Measurements from ENCODE around the gene MRPL57.
A peak's percentile ranks its signal among the peaks of the same experiment; 100 is the strongest.
"Not testable (repeated sequence)": the region's sequence is repeated elsewhere in the genome, so short reads cannot be mapped to it uniquely, and the experiment has no call there.

Gene MRPL57

DNA sequence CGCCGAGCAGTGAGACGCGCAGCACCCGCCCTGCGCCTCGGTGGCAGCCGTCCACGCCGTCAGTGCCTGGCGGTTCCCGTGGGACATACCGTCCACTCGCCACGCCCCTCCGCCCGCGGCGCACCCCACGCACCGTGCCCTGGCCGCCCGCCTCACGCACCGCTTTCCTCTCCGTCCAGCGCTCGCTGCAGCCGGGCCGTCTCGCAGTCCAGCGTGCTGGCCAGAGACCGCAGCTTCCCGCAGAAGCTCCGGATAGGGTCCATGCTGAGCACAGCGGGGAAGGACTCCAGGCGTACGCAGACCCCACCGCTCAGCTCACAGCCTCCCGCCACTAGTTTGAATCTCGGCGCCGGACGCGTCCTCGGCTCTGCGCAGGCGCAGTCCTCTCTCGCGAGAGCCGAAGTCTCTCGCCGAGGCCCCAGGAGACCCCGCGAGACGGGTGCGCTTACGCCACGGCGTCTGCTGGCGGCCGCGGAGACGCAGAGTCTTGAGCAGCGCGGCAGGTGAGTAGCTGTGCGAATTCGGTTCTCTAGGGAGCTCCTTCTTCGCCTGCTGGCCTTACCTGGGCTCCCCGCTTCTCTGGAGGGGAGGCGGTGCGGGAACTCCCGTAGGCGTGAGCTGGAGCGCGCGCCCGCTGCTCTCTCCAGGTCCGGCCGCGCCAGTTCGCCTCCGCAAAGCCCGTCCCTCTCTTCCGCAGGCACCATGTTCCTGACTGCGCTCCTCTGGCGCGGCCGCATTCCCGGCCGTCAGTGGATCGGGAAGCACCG is at the start of gene MRPL57, which contains the start of gene SKA3:
Gene MRPL57 (plus strand): TSS at position 444 of the 767 bp plus-strand sequence. CDS start 259 bp downstream, at position 703.
Gene SKA3 (minus strand): TSS at position 338 of the 767 bp plus-strand sequence. CDS start 75 bp downstream, at position 263.
- peak; percentile 55 to 78 for DNase-seq

DNA sequence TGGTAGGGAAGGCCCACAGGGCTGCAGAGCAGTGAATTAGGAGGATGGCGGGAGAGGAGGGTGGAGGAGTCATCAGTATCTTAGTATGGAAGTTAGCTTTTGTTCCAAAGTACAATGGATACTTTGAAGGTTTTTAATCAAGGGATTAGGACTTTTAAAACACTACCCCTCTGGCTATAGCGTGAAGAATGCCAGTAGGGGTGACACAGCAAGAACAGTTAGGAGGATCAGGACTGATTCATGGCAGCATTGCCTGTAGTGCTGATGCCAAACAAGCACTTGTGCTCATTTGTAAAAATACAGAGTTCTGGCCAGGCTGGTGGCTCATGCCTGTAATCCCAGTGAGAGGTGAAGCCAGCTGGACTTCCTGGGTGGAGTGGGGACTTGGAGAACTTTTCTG is 46.3 kb upstream of the MRPL57 start:
- DNase-seq = no peak

DNA sequence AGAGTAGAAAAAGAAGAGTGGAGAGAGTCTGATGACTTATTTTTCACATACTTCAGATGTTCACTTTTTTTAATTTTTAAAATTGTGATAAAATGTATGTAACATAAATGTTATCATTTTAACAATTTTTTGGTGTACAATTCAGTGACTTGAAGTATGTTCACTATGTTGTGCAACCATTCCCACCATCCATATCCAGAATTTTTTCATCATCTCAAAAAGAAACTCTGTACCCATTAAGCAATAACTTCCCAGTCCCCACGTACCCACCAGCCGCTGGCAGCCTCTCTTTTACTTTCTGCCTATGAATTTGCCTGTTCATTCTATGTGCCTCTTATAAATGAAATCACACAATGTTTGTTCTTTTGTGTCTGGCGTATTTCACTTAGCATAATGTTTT is 43.4 kb upstream of the MRPL57 start:
- no peak for DNase-seq

DNA sequence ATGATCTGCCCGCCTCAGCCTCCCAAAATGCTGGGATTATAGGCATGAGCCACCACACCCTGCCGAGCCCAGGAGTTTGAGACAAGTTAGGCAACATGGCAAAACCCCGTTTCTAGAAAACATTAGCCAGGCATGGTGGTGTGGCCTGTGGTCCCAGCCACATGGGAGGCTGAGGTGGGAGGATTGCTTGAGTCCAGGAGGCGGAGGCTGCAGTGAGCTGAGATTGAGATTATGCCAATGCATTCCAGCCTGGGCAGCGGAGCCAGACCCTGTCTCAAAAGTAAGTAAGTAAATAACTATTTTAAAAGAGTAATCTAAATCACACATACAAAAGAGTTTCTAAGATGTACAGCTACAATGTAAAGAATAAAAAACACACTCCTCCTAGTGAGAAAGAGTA is 42.0 kb upstream of the MRPL57 start:
- DNase-seq = no peak

DNA sequence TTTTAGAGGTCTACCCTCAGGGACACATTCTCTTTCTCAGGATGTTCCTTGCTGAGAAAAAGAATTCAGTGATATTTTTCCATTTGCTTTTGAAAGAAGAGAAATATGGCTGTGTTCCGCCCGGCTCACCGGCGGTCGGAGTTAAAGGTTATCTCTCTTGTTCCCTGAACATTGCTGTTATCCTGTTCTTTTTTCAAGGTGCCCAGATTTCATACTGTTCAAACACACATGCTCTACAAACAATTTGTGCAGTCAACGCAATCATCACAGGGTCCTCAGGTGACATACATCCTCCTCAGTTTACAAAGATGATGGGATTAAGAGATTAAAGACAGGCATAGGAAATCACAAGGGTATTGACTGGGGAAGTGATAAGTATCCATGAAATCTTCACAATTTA is 40.6 kb upstream of the MRPL57 start:
- DNase-seq = not testable (repeated sequence)

DNA sequence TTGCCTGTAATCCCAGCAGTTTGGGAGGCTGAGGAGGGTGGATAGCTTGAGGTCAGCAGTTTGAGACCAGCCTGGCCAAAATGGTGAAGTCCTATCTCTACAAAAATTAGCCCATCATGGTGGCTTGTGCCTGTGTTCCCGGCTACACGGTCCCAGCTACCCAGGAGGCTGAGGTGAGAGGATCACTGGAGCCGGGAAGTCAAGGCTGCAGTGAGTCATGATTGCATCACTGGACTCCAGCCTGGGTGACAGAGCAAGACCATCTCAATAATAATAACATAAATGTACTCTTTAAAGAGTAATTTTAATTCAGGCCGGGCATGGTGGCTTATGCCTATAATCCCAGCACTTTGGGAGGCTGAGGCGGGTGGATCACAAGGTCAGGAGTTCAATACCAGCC is 38.8 kb upstream of the MRPL57 start:
- DNase-seq = no peak

DNA sequence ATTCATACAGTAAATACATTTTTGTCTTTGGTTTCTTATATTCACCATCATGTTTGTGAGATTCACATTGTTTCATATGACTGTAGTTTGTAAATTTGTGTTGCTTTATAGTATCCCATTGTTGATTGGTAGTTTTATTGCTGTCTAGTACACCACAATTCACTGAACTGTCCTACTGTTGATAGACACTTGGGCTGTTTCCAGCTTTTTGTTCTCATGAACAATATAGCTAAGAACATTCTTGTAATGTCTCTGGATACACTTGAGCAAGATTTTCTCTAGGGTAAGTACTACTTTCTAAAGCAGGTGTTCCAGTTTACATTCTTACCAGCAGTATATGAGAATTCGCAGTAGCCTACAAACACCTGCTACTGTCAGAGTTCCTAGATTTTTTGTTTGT is 37.9 kb upstream of the MRPL57 start:
- DNase-seq = no peak

DNA sequence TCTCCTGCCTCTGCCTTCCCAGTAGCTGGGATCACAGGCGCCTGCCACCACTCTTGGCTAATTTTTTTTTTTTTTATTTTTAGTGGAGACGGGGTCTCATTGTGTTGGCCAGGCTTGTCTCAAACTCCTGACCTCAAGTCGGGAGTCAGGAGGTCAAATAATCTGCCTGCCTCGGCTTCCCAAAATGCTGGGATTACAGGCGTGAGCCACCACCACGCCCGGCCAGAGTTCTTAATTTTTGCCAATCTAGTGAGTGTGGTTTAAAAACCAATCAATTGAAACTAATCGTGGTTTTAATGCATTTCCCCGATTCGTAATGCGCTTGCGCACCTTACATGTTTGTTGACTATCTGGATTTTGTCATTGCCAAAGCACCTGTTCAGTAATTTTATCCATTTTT is 37.1 kb upstream of the MRPL57 start:
- no peak for DNase-seq

DNA sequence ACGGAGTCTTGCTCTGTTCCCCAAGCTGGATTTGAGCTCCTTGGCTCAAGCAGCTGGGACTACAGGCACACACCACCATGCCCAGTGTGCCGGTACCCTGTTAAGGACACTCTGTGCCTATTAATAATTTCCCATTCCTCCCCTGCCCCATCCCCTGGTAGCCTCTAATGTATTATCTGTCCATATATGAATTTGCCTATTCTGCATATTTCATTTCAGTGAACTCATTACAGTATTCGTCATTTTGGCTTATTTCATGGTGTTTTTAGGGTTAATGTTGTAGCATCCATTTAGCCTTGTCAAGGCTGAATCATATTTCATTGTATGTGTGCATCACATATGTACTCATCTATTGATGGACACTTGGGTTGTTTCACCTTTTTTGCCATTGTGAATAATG is 33.7 kb upstream of the MRPL57 start:
- DNase-seq = no peak

DNA sequence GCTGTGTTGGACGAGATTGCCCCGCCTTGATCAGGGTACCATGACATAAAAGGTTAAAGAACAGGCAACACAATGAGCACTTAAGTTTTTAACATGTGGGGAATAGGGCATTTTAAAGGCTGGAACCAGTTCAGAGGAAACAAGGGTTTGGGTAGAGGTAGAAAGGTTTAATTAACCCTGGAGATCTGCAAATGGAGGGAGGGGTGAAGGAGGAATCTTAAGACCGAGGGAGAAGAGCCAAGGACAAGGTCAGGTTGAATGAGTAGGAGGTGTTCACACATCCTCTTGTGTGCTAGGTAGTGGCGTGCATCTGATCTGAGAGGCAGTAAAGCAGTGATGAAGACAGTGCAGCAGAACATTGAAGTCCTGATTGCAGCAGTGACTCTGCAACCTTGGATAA is 28.6 kb upstream of the MRPL57 start:
- no peak for DNase-seq

DNA sequence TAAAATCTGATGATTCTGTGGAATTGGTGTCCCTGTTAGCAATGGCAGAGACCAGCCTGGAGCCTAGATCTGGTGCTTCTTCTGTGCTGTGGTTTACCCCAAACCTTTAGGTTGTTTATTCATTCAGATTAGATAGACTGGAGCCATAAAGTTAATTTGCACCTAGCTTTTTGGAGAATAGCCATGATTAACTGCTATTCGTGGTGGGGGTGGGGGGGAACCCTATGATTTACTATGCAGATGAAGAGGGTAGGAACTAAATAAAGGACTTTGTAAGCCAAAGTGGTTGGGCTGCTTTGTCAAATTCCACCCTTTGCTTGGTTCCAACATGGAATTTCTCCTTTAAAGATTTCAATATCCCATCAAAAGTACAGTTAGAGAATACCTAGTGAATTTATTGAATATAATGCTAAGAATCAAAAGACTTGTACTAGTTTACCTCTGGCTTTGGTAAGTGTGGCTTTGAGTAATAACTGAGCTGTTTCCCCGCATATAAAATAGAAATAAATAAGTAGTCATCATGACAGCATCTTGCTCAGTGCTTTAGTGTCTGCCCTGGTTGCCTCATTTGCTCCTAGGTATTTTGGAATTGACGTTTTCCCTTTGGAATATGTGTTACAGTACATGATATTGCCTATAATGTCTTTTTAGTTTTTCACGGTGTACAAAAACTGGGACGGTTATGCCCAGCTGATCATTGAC is 27.8 kb upstream of the MRPL57 start:
- no peak for DNase-seq

DNA sequence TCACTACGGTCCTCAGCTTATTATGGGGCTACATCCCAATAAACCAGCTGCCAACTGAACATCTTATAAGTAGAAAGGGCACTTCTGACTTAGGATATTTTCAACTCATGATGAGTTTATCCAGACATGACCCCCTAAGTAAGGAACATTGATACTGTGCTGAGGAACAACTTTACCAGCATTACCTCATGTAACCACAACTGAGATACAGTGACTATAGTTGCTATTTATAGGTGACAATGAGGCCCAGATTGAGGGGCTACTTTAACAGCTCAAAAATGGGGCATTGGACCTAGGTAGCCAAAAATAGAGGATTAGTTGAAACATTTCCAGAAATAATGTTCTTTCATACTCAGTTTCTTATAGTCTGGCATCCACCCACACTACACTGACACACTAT is 26.9 kb upstream of the MRPL57 start:
- DNase-seq = no peak

DNA sequence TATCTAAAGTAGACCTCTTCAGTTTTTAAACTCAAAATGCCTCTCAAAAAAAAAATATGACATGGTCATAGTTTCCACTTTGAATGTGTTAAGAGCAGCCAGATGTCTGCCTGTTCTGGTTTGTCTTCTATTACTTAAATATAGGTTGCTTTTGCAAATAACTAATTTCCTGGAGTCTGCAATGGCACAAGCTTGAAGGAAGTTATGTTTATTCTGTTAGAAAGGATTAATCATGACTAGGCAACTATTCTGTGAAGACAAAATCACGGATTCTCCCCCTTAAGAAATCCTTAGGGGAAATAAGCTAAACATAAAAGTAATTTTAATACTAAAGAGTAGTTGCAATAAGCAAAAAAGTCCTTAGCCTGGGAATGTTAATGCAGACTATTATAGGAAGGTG is 26.4 kb upstream of the MRPL57 start:
- no peak for DNase-seq

DNA sequence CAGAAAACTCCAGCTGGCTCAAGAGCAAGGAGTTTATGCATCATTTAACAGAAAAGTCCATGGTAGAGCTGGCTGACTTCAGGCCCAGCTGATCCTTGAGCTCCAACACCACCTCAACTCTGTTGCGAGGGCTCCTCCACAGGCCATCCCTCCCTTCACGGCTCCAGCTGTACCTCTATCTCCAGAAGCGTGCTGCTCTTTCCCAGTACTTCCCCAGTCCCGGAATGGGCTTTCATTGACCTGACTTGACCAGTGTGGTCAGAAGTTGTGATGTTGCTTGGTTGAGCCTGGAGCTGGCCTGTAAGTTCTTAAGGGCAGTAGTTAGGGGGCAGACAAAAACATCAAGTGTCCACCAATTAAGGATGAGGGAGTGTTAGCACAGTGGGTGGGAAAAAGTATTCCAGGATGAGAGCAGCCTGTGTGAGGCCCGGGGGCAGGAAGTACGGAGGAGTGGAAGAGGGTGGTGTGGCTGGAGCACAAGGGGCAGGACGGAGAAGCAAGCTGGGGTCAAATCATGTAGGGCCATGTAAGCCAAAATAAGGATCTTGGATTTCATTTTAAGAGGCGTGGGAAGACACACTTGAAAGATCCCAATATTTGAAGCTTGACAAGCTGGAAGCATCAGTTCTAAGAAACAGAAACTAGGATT is 24.1 kb upstream of the MRPL57 start:
- DNase-seq = no peak

DNA sequence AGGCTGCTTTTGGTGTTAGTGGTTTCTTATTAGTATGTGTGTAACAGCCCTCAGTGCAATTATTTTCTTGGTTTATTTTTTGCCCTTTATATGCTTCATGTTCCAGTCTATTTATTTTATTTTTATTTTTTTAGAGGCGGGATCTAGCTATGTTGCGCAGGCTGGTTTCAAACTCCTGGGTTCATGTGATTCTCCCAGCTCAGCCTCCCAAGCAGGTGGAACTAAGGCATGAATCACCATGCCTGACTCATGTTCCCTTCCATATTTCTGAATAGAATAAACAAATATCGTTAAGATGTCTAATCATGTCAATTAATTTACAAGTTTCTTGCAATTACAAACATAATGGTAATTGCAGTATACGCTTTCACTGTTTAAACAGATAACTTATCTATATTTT is 11.8 kb upstream of the MRPL57 start:
- DNase-seq = no peak

DNA sequence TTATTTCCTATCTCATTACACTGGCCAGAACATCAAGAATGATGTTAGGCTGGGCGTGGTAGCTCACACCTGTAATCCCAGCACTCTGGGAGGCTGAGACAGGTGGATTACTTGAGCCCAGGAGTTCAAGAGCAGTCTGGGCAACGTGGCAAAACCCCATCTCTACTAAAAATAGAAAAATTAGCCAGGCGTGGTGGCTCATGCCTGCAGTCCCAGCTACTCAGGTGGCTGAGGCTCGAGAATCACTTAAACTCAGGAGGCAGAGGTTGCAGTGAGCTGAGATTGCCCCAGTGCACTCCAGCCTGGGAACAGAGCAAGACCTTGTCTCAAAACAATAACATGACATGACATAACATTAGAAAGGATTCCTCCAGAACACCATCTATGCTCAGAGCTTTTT is 10.9 kb upstream of the MRPL57 start:
- not testable (repeated sequence) for DNase-seq

DNA sequence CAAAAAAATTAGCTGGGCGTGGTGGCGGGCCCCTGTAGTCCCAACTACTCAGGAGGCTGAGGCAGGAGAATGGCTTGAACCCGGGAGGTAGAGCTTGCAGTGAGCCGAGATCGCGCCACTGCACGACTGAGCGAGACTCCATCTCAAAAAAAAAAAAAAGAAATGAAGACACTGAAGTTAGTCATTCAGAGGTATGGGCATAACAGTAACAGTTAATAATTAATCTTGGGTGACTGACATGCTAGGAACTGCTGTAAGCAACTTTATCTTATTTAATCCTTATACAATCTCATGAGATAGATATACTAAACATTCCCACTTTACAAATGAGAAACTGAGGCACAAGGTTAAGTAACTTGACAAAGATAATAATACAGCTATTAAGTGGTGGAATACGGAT is 5.0 kb upstream of the MRPL57 start:
- DNase-seq = no peak

DNA sequence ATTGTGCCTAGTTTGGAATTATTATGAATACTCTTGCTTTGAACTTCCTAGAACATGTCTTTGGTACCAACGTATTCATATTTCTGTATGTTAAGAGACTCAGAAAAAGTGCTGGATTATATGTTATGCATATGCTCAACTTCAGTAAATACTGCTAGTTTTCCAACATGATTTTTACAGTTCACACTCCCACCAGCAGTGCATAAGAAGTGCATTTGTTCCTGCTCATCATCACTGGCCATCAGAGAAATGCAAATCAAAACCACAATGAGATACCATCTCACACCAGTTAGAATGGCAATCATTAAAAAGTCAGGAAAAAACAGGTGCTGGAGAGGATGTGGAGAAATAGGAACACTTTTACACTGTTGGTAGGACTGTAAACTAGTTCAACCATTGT is 2.7 kb upstream of the MRPL57 start:
- not testable (repeated sequence) for DNase-seq

DNA sequence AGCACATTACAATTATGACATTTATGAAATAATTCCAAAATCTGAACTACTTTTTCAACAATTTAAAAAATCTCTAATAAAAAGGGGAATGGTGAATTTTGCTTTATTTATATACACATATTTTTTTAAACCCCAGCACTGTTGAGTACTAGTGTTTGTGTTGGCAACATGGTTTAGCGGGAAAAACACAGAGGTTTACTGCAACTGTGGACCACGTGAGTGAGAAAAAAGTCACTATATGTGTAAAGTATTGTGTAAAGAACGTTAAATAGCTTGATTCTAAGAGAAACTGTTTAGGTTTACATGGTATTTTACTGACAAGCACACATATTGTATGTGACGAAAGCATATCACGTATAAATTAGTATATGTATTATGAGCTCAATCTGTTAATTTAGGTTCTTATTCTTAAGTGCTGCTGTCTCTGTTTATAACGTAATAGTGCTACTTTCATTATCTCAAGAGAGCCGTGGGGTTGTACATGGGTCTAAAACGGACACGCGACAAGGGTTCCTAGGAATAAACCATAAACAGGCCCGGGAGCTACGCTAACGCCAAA is 723 bp upstream of the MRPL57 start:
- no peak for DNase-seq

DNA sequence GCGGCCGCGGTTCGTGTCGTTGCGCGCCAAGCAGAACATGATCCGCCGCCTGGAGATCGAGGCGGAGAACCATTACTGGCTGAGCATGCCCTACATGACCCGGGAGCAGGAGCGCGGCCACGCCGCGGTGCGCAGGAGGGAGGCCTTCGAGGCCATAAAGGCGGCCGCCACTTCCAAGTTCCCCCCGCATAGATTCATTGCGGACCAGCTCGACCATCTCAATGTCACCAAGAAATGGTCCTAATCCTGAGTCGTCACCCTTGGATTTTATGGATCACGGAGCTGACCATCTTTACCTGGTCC is 475 bp downstream of the MRPL57 start:
- no peak for DNase-seq

DNA sequence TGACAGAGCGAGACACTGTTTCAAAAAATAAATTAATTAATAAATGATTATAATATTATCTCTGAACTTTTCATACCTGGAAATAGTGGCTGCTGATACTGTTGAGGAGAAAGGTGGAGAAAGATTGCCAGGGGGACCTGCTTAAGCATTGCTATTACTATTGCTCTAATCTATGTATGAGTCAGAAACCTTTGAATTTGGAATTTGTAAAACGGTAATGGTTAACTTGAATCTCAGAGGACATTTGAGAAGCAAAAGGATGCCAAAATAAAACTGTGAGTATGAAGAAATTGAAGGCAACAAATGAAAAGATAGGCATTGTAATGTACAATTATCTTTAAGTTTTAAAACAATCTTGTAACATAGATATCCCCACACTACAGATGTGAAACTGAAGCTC is 5.2 kb downstream of the MRPL57 start:
- no peak for DNase-seq

DNA sequence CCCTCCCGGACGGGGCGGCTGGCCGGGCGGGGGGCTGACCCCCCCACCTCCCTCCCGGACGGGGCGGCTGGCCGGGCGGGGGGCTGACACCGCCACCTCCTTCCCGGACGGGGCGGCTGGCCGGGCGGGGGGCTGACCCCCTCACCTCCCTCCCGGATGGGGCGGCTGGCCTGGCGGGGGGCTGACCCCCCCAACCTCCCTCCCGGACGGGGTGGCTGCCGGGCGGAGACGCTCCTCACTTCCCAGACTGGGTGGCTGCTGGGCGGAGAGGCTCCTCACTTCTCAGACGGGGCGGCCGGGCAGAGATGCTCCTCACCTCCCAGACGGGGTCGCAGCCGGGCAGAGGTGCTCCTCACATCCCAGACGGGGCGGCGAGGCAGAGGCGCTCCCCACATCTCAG is 10.0 kb downstream of the MRPL57 start:
- not testable (repeated sequence) for DNase-seq

DNA sequence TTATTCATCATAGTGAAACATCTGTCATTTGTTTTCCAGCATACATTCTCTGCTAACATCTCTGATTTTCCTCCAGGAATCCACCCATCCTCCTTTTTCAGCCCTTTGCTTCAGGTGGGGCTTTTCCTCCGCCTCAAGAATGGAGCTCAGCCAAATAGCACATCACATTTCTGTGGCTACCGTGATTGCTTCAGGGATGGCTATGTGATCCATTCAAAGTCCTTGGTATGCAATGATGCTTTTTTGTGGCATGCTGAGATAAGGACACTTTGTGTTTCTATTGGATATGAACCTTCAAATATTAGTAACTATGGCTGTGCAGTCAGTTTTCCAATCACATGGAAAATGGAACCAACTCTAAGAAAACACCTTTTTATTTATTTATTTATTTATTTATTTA is 18.3 kb downstream of the MRPL57 start:
- not testable (repeated sequence) for DNase-seq

All from NCI-H187 (cell line).